GM12892 (cell line): ENCODE measurements around the gene FRMD7.
A peak's percentile ranks its signal among the peaks of the same experiment; 100 is the strongest.
"Not testable (repeated sequence)": the region's sequence is repeated elsewhere in the genome, so short reads cannot be mapped to it uniquely, and the experiment has no call there.

Source experiments
- DNase-seq: peaks from one replicate; pipeline ENCODE4 v3.0.0; 2011; ENCODE audit not compliant: insufficient read length
- FAIRE-seq: peaks from 2 replicates; lab custom pipeline; 2011; peaks lifted over from hg19 to GRCh38; lab: Jason Lieb, UNC
- POLR2A ChIP-seq: IDR thresholded peaks from 2 replicates; pipeline ENCODE4 v1.6.1; 2011; ENCODE audit warnings: low read depth, low read length, control low read depth
- POLR2AphosphoS5 ChIP-seq: IDR thresholded peaks from 2 replicates; pipeline ENCODE4 v1.6.1; 2011; ENCODE audit warnings: low read depth, low read length, control low read depth
- TAF1 ChIP-seq: IDR thresholded peaks from 2 replicates; pipeline ENCODE4 v1.6.1; 2011; ENCODE audit warnings: low read depth, mild to moderate bottlenecking, control low read depth, low read length, borderline replicate concordance

FRMD7 gene

DNA sequence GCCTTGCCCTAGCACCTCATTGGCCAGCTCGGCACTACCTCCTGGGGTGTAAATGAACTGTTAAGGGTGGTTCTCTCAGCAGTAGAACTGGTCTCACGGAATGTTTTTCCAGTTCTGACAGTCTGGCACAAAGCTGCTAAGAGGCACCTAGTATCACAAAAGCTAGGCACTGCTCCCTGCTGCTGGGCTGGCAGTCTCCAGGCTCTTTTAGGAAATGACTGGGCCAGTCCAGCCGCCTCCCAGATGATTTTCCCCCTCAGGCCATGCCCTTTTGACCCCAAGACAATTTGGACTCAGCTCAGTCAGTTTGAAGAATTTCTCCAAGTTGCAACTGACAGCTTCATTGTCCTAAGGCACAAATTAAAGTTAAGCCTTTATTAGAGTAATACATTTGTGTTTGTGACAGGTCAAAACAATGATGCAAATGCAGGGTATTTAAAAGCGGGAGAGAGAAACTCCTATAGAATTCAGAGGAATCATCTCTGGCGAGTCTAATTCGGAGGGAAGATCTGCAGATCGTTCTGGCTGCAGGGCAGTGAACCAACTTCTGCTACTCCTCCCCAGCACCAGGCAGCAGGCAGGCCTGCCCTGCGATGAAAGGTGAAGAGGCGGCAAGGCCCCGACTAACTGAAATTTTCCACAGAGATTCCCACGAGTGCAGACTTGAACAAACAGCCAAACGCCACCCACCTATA lies 7.9 kb downstream of the FRMD7 start:
- no peak for TF ChIP-seq POLR2AphosphoS5
- no peak for TF ChIP-seq POLR2A
- TF ChIP-seq TAF1 = no peak
- DNase-seq = no peak
- no peak for FAIRE-seq

DNA sequence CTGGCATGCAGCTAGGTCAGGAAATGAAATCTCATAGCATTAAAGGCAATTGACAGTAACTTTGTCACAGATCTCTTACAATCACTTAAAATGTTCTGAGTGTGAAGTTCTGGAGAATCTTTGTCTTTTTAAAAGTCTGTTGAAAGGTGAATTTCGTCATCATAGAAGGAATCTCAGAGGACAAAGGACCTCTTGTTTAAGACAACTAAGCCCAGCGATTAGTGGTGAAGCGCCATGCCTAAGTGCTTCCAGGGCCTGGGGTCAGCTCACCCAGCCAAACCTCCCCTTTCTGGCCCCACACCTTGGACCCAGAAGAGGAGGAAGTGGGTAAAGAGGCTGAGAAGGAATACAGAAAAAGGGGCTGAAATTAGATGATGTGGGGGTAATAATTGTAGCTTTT lies 8.5 kb downstream of the FRMD7 start:
- FAIRE-seq (no peak), DNase-seq (no peak)
- TF ChIP-seq POLR2AphosphoS5 (no peak), POLR2A (no peak), TAF1 (no peak)

- TF ChIP-seq POLR2AphosphoS5 (no peak), TAF1 (no peak), POLR2A (no peak)
- no peak for DNase-seq
- no peak for FAIRE-seq
Observed at GRCh38 chrX:132118358-132118757, 9.5 kb downstream of the FRMD7 start.

DNA sequence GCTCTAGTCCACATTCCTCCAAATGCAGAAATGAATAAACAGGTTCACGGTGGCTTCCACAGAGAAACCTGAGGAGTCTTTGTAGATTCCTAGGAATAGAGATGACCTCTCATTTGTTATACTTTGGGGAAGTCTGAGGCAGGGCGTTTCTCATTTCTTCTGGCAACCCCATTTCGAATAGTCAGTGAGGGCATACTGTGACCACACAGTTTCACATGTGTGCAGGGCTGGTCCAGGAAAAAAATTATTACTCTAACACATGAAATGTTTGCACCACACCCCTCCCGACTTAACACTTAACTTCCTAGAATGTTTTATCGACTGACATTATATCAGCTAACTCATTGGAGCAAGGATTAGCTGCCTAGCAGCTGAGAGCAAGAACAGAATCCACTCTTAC lies 12.0 kb downstream of the FRMD7 start:
- no peak for DNase-seq
- no peak for FAIRE-seq
- TF ChIP-seq POLR2AphosphoS5 (no peak), POLR2A (no peak), TAF1 (no peak)

- DNase-seq = no peak
- TF ChIP-seq POLR2A (no peak), POLR2AphosphoS5 (no peak), TAF1 (no peak)
- no peak for FAIRE-seq
Observed at GRCh38 chrX:132114607-132115006, 13.2 kb downstream of the FRMD7 start.

DNA sequence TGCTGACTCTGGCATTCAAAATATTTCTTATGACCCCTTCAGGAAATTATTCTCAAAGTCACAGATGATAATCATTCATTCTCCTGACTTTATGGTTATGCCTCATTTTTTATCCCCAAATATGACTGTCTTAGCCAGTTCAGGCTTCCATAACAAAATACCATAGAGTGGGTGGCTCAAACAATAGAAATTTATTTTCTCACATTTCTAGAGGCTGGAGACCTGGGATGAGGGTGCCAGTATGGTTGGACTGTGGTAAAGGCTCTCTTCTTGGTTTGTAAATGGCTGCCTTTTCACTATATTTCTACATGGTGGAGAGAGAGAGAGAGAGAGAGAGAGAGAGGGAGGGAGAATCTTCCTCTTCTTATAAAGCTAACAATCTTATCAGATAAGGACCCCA lies 20.5 kb downstream of the FRMD7 start:
- DNase-seq (no peak), FAIRE-seq (no peak)
- no peak for TF ChIP-seq POLR2AphosphoS5
- no peak for TF ChIP-seq POLR2A
- no peak for TF ChIP-seq TAF1

DNA sequence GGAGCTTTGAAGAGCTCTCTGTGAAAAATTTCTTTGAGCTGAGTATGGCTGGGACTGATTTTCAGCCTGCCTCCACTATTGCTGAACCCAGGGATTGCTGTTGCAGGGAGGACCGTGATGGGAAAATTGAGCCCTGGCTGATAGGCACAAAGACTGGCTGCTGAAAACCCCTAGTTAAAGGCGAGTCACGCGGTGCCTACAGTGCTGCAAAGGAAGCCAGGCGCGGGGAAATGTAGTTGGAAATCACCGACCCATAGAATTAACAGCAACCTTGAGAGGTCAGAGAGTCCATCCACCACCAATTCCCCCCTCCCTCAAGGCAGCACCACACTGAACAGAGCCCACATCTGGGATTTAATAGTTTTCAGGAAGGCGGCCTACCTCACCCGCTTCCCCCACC lies 26.0 kb downstream of the FRMD7 start:
- no peak for FAIRE-seq
- TF ChIP-seq POLR2AphosphoS5 (no peak), POLR2A (no peak), TAF1 (no peak)
- no peak for DNase-seq

DNA sequence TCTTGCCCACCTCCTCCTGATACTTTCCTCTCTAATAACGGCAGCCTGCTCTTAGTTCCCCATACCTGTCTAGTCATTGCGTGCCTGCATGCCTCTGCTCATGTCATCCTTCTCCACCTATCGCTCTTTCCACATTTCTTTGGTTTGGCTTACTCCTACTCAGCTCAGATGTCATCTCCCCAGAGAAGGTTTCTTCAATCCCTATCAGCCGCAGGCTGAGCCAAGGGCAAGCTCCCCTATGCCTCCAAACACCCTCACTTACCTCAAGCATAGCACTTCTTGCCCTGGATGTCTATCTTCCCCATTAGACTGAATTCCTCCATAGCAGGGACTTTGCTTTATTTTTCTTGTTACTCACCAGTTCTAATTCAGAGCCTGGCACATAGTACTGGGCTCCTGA lies 26.6 kb downstream of the FRMD7 start:
- TF ChIP-seq POLR2A = no peak
- TF ChIP-seq POLR2AphosphoS5 = no peak
- TF ChIP-seq TAF1 = no peak
- DNase-seq = no peak
- FAIRE-seq = no peak

DNA sequence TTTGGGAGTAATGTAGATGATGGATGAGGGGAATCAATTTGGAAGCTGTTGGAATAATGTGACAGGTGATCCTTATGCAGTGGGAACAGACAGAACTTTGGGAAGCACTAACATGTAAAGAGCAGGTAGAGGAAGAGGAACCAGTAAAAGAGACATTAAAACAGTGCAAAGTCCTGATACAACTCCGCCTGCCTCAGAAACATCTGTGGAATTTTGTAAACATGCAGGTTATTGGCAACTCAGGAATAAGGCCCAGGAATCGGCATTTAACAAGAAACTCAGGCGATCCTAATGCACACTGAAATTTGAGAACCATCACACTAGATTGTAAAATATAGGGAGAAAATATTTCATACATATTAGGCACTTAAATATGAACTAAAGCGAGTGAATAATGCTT lies 29.1 kb downstream of the FRMD7 start:
- FAIRE-seq, DNase-seq: not testable (repeated sequence)

DNA sequence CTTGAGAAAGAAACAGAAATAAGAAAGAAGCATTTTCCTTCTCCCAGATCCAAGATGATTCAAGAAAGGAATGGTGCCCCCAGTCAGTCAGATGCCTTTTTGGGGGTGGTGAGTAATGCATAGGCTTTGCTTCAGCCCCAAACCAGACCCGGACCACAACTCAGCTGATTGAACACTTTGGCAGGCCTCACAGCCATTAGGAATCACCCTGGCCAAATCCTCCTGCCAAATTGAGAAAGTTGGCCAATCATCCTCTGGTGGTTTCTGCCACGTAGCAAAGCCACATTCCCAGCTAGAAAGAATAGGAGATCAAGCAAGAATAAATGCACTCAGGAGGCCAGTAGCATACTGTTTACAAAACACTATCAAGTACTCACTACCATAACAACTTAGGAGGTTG lies 33.7 kb downstream of the FRMD7 start:
- no peak for TF ChIP-seq TAF1
- TF ChIP-seq POLR2AphosphoS5 = no peak
- no peak for TF ChIP-seq POLR2A
- FAIRE-seq = peak; percentile 17
- DNase-seq = no peak

DNA sequence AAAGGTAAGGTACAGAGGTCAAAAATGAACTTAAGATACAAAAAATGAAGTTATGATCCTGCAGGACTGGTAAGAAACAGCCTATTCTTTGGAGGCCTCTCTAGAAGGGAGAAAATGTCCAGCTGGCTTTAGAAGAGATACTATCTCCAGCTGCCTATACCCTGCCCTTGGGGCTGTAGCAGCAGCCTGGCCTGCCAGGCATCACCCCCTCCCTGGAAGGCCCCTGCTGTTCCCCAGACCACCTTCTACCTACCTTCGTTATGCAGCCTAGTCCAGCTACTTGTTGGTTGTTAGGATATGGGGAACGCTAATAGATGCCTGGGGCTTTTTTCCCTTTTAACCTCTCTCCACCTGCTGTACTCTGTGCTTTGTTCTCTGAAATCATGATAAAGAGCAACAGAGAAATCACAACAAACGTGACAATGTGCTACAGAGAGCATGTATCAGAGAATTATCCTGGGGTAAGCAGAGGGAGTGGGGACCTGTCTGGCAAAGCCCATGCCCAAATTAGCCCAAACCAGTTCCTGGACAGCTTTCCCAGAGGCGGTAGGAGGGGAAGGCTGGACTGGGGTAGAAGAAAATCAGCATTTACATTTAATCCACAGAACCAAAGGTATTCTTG lies 34.5 kb downstream of the FRMD7 start:
- TF ChIP-seq TAF1 = no peak
- no peak for TF ChIP-seq POLR2AphosphoS5
- no peak for TF ChIP-seq POLR2A
- FAIRE-seq (no peak), DNase-seq (no peak)

GRCh38 chrX:132092439-132093065 lies 35.3 kb downstream of the FRMD7 start:
- peak; percentile 85 for FAIRE-seq
- DNase-seq = peak; percentile 20
- TF ChIP-seq TAF1 = no peak
- TF ChIP-seq POLR2A = no peak
- no peak for TF ChIP-seq POLR2AphosphoS5
